Epithelial cell of proximal tubule (primary cell): ENCODE data around the gene SLAMF7. TPM values are rescaled to one million over a fixed set of nuclear protein-coding genes. Genes with fewer than 3 reads are reported as not detected.
A peak's percentile ranks its signal among the peaks of the same experiment; 100 is the strongest.

Experiments
- DNase-seq: peaks from one replicate; pipeline ENCODE4 v3.0.0-alpha.2; 2011; ENCODE audit warnings: low read depth
- H3K4me3 ChIP-seq: 2 replicates; pipeline ENCODE4 v1.5.1; 2011; ENCODE audit warnings: low read depth, mild to moderate bottlenecking, low read length
- CTCF ChIP-seq: conservative IDR thresholded peaks from 2 replicates; pipeline ENCODE4 v1.5.1; 2012; ENCODE audit warnings: low read depth, mild to moderate bottlenecking, low read length
- total RNA-seq: library from RNA; depleted of rRNA; stranded (reverse); fragments of >200 nt; gene quantifications from 2 replicates; pipeline ENCODE4 v1.2.3, GENCODE V29; 2015

SLAMF7 gene
- total RNA-seq, 1 donor from 2014 or later, result 0.06 TPM

DNA sequence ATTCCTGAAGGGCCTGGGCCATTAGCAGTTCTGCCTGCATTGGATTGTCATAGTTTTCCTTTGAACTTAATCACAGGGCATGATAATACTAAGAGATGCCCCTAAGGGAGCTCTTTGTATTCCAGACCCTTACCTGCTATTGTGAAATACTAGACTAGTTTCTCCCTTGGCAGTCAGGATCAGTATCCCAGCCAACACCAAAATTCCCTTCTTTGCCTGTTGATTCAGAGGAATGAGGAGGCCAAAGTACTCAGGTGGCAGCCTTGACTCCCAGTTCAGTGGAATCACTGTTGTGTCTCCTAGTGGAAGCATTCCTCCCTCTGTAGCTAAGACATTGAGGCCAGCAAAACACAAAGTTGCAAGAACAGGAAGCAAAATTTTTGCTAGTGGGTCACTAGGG lies 20.7 kb downstream of the SLAMF7 start:
- TF ChIP-seq CTCF, result no peak
- no peak for DNase-seq
- H3K4me3 ChIP-seq, result no peak overlapping the region

- no peak overlapping the region for H3K4me3 ChIP-seq
- DNase-seq, result no peak
- TF ChIP-seq CTCF, result no peak
These were observed 22.0 kb downstream of the SLAMF7 start for GRCh38 chr1:160761046-160761445.

GRCh38 chr1:160761886-160762285 lies 22.8 kb downstream of the SLAMF7 start:
- H3K4me3 ChIP-seq, result no peak overlapping the region
- no peak for TF ChIP-seq CTCF
- DNase-seq, result no peak

- DNase-seq, result no peak
- no peak overlapping the region for H3K4me3 ChIP-seq
- no peak for TF ChIP-seq CTCF
These were observed 24.9 kb downstream of the SLAMF7 start for GRCh38 chr1:160763993-160764392.

GRCh38 chr1:160767395-160768294 lies 28.6 kb downstream of the SLAMF7 start:
- TF ChIP-seq CTCF, result no peak
- DNase-seq, result no peak

GRCh38 chr1:160768295-160768657 lies 29.2 kb downstream of the SLAMF7 start:
- H3K4me3 ChIP-seq, result no peak overlapping the region
- peak; percentile 50 for TF ChIP-seq CTCF
- DNase-seq, result no peak

More at GRCh38 chr1:160767395-160768294, 28.6 kb downstream of the SLAMF7 start:
- no peak overlapping the region for H3K4me3 ChIP-seq

GRCh38 chr1:160772331-160772730 lies 33.3 kb downstream of the SLAMF7 start:
- no peak overlapping the region for H3K4me3 ChIP-seq
- no peak for TF ChIP-seq CTCF
- no peak for DNase-seq
